ENCODE measurements around the gene FAM227B. TPM values are rescaled to one million over a fixed set of nuclear protein-coding genes. Genes with fewer than 3 reads are reported as not detected.

FAM227B gene
- total RNA-seq, 4 donors from 2014 or later: 3.3 to 9.2 (median 6.6) TPM

- intact Hi-C loops (cut with DNase I; ENCODE audit: low total_unique reads): no loop called here
- Histone ChIP-seq H3K27me3 (no peaks in the 10 kb centered on the region), H3K9me3 (no peaks in the 10 kb centered on the region), H3K36me3 (no peaks in the 10 kb centered on the region), H3K4me3 (no peak overlapping the region), H3K27ac (no peak overlapping the region), H3K4me1 (no peaks in the 10 kb centered on the region)
- no peak for DNase-seq
- WGBS, 2 donors (ENCODE audit: low coverage in 1 of 2): 69 to 86% methylated on average over 1 of the region's 1 CpG
- in situ Hi-C loops (cut with MboI; ENCODE audit: low pct_ligation_motif_present in 1 of 4, low pct_unique_long_range_greater_than_20kb in 1 of 4, low sequenced_read_pairs in 3 of 4): no loop called here
- TF ChIP-seq, protein P1, sequence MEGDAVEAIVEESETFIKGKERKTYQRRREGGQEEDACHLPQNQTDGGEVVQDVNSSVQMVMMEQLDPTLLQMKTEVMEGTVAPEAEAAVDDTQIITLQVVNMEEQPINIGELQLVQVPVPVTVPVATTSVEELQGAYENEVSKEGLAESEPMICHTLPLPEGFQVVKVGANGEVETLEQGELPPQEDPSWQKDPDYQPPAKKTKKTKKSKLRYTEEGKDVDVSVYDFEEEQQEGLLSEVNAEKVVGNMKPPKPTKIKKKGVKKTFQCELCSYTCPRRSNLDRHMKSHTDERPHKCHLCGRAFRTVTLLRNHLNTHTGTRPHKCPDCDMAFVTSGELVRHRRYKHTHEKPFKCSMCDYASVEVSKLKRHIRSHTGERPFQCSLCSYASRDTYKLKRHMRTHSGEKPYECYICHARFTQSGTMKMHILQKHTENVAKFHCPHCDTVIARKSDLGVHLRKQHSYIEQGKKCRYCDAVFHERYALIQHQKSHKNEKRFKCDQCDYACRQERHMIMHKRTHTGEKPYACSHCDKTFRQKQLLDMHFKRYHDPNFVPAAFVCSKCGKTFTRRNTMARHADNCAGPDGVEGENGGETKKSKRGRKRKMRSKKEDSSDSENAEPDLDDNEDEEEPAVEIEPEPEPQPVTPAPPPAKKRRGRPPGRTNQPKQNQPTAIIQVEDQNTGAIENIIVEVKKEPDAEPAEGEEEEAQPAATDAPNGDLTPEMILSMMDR (IDR thresholded peaks at IDR 0.05): no peak
- TF ChIP-seq POLR2AphosphoS5 (IDR thresholded peaks at IDR 0.05) (no peak), POLR2A (IDR thresholded peaks at IDR 0.05) (no peak), EP300 (IDR thresholded peaks at IDR 0.05; ENCODE audit: low read depth) (no peak)
Measured at GRCh38 chr15:49501586-49501985, 119.0 kb downstream of the FAM227B start.

DNA sequence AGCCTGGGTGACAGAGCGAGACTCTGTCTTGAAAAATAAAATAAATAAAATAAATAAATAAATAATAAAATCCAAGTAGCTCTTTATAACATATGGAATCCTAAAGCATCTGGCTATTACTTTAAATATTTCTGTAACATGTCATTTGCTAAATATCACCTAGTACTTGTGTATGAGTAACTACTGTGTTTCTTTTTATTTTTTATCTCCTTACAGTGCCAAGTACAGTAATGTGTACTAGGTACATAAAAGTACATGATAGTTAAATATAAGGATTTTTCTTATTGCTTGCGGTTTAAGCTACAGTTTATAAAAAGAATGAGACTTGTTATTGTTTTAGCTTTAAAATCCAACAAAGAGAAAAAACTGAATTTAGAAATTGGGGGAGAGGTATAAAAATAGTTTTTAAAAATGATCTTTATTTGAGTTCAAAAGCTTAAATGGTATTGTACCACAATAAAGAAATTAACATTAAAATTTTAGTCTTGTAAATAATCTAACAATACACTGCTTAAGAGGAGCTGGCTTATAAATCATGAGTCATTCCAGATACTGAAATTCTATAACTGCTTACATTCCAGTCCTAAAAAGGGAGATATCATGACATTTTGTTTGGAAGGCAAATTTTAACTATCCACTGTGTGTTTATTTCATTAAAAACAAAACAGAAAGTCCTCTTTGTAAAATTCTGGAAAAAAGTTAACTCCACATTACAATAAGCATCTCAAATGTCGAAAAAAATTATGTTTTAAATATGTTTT is 124.4 kb downstream of the FAM227B start:
- Histone ChIP-seq H3K36me3 (no peaks in the 10 kb centered on the region), H3K4me1 (no peaks in the 10 kb centered on the region), H3K27me3 (no peaks in the 10 kb centered on the region), H3K4me3 (no peak overlapping the region), H3K27ac (peak overlapping the region in 1 of 4 donors; percentile 12), H3K9me3 (no peaks in the 10 kb centered on the region)
- TF ChIP-seq POLR2AphosphoS5 (IDR thresholded peaks at IDR 0.05) (no peak), POLR2A (IDR thresholded peaks at IDR 0.05) (no peak), EP300 (IDR thresholded peaks at IDR 0.05; ENCODE audit: low read depth) (no peak)
- TF ChIP-seq, protein P1 (IDR thresholded peaks at IDR 0.05): no peak
- in situ Hi-C loops (cut with MboI; ENCODE audit: low pct_ligation_motif_present in 1 of 4, low pct_unique_long_range_greater_than_20kb in 1 of 4, low sequenced_read_pairs in 3 of 4): no loop called here
- intact Hi-C loops (cut with DNase I; ENCODE audit: low total_unique reads): no loop called here
- 71 to 80% methylated on average over 3 of the region's 3 CpGs for WGBS, 2 donors (ENCODE audit: low coverage in 1 of 2)
- DNase-seq: no peak

- no peaks in the 10 kb centered on the region for H3K27me3 ChIP-seq
- H3K9me3 ChIP-seq: no peaks in the 10 kb centered on the region
- TF ChIP-seq POLR2A (IDR thresholded peaks at IDR 0.05) (no peak), EP300 (IDR thresholded peaks at IDR 0.05; ENCODE audit: low read depth) (no peak), POLR2AphosphoS5 (IDR thresholded peaks at IDR 0.05) (no peak)
- TF ChIP-seq, protein P1 (IDR thresholded peaks at IDR 0.05): no peak
- H3K4me1 ChIP-seq: no peaks in the 10 kb centered on the region
- 93 to 100% methylated on average over 1 of the region's 1 CpG for WGBS, 2 donors (ENCODE audit: low coverage in 1 of 2)
- no peaks in the 10 kb centered on the region for H3K36me3 ChIP-seq
- no peak for DNase-seq
- H3K27ac ChIP-seq: no peak overlapping the region
- H3K4me3 ChIP-seq: no peak overlapping the region
- in situ Hi-C loops (cut with MboI; ENCODE audit: low pct_ligation_motif_present in 1 of 4, low pct_unique_long_range_greater_than_20kb in 1 of 4, low sequenced_read_pairs in 3 of 4): no loop called here
- intact Hi-C loops (cut with DNase I; ENCODE audit: low total_unique reads): no loop called here
Measured at GRCh38 chr15:49494842-49495241, 125.8 kb downstream of the FAM227B start.

DNA sequence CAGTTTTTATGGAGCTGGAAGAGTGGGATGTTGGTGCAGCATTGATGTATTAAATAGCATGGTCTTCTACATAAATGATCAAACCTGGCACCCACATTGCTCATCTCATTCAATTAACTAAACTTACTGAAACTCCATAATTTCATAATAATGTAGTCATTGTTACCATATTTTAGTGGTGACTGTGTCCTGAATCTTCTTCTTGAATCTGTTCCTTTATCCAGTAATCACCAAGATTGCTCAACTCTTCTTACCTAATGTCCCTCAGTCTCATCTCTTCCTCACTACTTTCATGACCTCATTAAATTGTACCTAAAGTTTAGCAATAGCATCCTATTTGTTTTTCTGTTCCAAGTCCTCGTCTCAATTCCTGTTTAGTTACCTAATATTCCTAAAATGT is 127.8 kb downstream of the FAM227B start:
- WGBS, 2 donors (ENCODE audit: low coverage in 1 of 2): 71 to 93% methylated on average over 1 of the region's 1 CpG
- H3K27ac ChIP-seq: no peak overlapping the region
- H3K4me1 ChIP-seq: no peaks in the 10 kb centered on the region
- DNase-seq: no peak
- no peaks in the 10 kb centered on the region for H3K36me3 ChIP-seq
- TF ChIP-seq POLR2AphosphoS5 (IDR thresholded peaks at IDR 0.05) (peak in 2 of 3 donors; percentile 37 to 43), POLR2A (IDR thresholded peaks at IDR 0.05) (no peak)
- H3K9me3 ChIP-seq: no peaks in the 10 kb centered on the region
- intact Hi-C loops (cut with DNase I; ENCODE audit: low total_unique reads): no loop called here
- H3K27me3 ChIP-seq: no peaks in the 10 kb centered on the region
- H3K4me3 ChIP-seq: no peak overlapping the region
- in situ Hi-C loops (cut with MboI; ENCODE audit: low pct_ligation_motif_present in 1 of 4, low pct_unique_long_range_greater_than_20kb in 1 of 4, low sequenced_read_pairs in 3 of 4): no loop called here
